Uterus (tissue), 4 donors: ENCODE data around the gene CHST4. TPM values are rescaled to one million over a fixed set of nuclear protein-coding genes. Genes with fewer than 3 reads are reported as not detected.

Experiments used
- DNase-seq, 2 donors: peaks; one replicate each; pipeline ENCODE4 v3.0.0-alpha.2; 2019 to 2020
- H3K27ac ChIP-seq, 2 donors: fragments of 200-600 bp; sonication (generic); 1 replicate in 1 of 2; 2 replicates in 1 of 2; pipeline ENCODE4 v1.5.1; 2016 to 2018
- H3K27me3 ChIP-seq, 2 donors: fragments of 200-600 bp; sonication (generic); one replicate each; pipeline ENCODE4 v1.5.1; 2018 to 2019; ENCODE audit warnings: control low read depth in 1 of 2
- H3K36me3 ChIP-seq, 2 donors: fragments of 200-600 bp; sonication (generic); one replicate each; pipeline ENCODE4 v1.5.1; 2019; ENCODE audit warnings: control low read depth in 1 of 2
- H3K4me1 ChIP-seq, 2 donors: fragments of 200-600 bp; sonication (generic); one replicate each; pipeline ENCODE4 v1.5.1; 2018 to 2019; ENCODE audit warnings: control low read depth in 1 of 2
- H3K4me3 ChIP-seq, 2 donors: fragments of 200-600 bp; sonication (generic); 1 replicate in 1 of 2; 2 replicates in 1 of 2; pipeline ENCODE4 v1.5.1; 2018 to 2019; ENCODE audit warnings: mild to moderate bottlenecking in 1 of 2
- H3K9me3 ChIP-seq, 2 donors: fragments of 200-600 bp; sonication (generic); one replicate each; pipeline ENCODE4 v1.5.1; 2019; ENCODE audit warnings: control low read depth in 1 of 2
- CTCF ChIP-seq, 4 experiments: fragments of 200-600 bp in 2 of 4; fragments of 450-650 bp in 2 of 4; sonication (generic) in 2 of 4; IDR thresholded peaks; one replicate each; pipeline ENCODE4 v1.5.1; 2016 to 2019; ENCODE audit warnings: antibody characterized with exemption in 4 of 4, mild to moderate bottlenecking in 2 of 4, moderate library complexity in 1 of 4
- POLR2A ChIP-seq, 2 donors: fragments of 450-650 bp; IDR thresholded peaks; one replicate each; pipeline ENCODE4 v1.6.1; 2016; ENCODE audit warnings: antibody characterized with exemption in 2 of 2, mild to moderate bottlenecking in 1 of 2, moderate library complexity in 1 of 2
- intact Hi-C: fragments of 100-400 bp; cut with DNase I; formaldehyde crosslinking; loops from one replicate; pipeline ENCODE4 v1.15.1; 2023; ENCODE audit warnings: low total_unique reads
- total RNA-seq, 4 donors: library from RNA; depleted of rRNA in 3 of 4; stranded (reverse); fragments of >200 nt in 3 of 4; gene quantifications; one replicate each; pipeline versions ENCODE4 v1.1.0 to v1.2.4, GENCODE V29; 2014 to 2023
- donor health status: DM: yes; HTN: yes; CAD: no.

Gene CHST4
- 1 to 10 TPM in 1 of 4 donors, not detected in 3; 6.4 TPM for total RNA-seq

- TF ChIP-seq POLR2A (IDR thresholded peaks at IDR 0.05) = no peak
- TF ChIP-seq CTCF (IDR thresholded peaks at IDR 0.05) = no peak
Measured at GRCh38 chr16:71526111-71526631, at the start of gene CHST4. Gene CHST4, plus strand, starts transcription at chr16:71526426. Its CDS starts 10,252 bp downstream, at chr16:71536678.

GRCh38 chr16:71476457-71477124 lies 49.6 kb upstream of the CHST4 start:
- Histone ChIP-seq H3K36me3 (no peaks in the 10 kb centered on the region), H3K4me1 (no peaks in the 10 kb centered on the region), H3K27me3 (no peaks in the 10 kb centered on the region), H3K4me3 (no peak overlapping the region), H3K9me3 (no peaks in the 10 kb centered on the region), H3K27ac (no peak overlapping the region)
- no peak for DNase-seq
- intact Hi-C loops = no loop called here
- TF ChIP-seq POLR2A (IDR thresholded peaks at IDR 0.05) (no peak), CTCF (IDR thresholded peaks at IDR 0.05) (no peak)

More at GRCh38 chr16:71526111-71526631, at the start of gene CHST4:
- Histone ChIP-seq H3K4me1 (no peaks in the 10 kb centered on the region), H3K4me3 (no peak within 1 kb of the TSS), H3K27me3 (no peaks in the 10 kb centered on the region), H3K36me3 (no peaks in the 10 kb centered on the region), H3K9me3 (no peaks in the 10 kb centered on the region), H3K27ac (peak within 1 kb of the TSS in 1 of 2 donors; percentile 33)
- peak; percentile 24 to 31 for DNase-seq
- intact Hi-C loops = no loop called here

- Histone ChIP-seq H3K27ac (no peak overlapping the region), H3K4me3 (no peak overlapping the region), H3K4me1 (peaks cover 3 to 6% of the 10 kb centered on the region in 2 donors), H3K9me3 (no peaks in the 10 kb centered on the region), H3K36me3 (no peaks in the 10 kb centered on the region), H3K27me3 (no peaks in the 10 kb centered on the region)
- intact Hi-C loops = no loop called here
- DNase-seq = no peak
- TF ChIP-seq CTCF (IDR thresholded peaks at IDR 0.05) (no peak), POLR2A (IDR thresholded peaks at IDR 0.05) (no peak)
Measured at GRCh38 chr16:71479420-71479819, 46.8 kb upstream of the CHST4 start.

GRCh38 chr16:71480956-71481355 lies 45.3 kb upstream of the CHST4 start:
- intact Hi-C loops = no loop called here
- Histone ChIP-seq H3K36me3 (no peaks in the 10 kb centered on the region), H3K9me3 (no peaks in the 10 kb centered on the region), H3K4me3 (no peak overlapping the region), H3K27me3 (no peaks in the 10 kb centered on the region), H3K4me1 (peaks cover 3 to 6% of the 10 kb centered on the region in 2 donors), H3K27ac (no peak overlapping the region)
- DNase-seq = no peak
- TF ChIP-seq CTCF (IDR thresholded peaks at IDR 0.05) (no peak), POLR2A (IDR thresholded peaks at IDR 0.05) (no peak)

GRCh38 chr16:71482569-71482968 lies 43.7 kb upstream of the CHST4 start:
- intact Hi-C loops = no loop called here
- H3K9me3 ChIP-seq = no peaks in the 10 kb centered on the region
- no peak overlapping the region for H3K27ac ChIP-seq
- H3K4me1 ChIP-seq = peaks cover 3 to 6% of the 10 kb centered on the region in 2 donors
- no peaks in the 10 kb centered on the region for H3K27me3 ChIP-seq
- H3K4me3 ChIP-seq = no peak overlapping the region
- DNase-seq = no peak
- H3K36me3 ChIP-seq = no peaks in the 10 kb centered on the region
- TF ChIP-seq POLR2A (IDR thresholded peaks at IDR 0.05) = no peak
- TF ChIP-seq CTCF (IDR thresholded peaks at IDR 0.05) = no peak
